PC-9 (cell line): ENCODE data around the gene FSIP2.

ENCODE experiments used
- EZH2 ChIP-seq: fragments of 200-600 bp; sonication (generic); IDR thresholded peaks from 2 replicates; pipeline ENCODE4 v1.8.0; 2017; ENCODE audit warnings: antibody characterized with exemption, low read depth
- TF ChIP-seq, protein P1 (sequence below): fragments of 200-600 bp; sonication (generic); conservative IDR thresholded peaks from 2 replicates; pipeline ENCODE4 v1.6.1; 2017; ENCODE audit warnings: mixed run types, antibody characterized with exemption, mild to moderate bottlenecking, moderate library complexity

DNA sequence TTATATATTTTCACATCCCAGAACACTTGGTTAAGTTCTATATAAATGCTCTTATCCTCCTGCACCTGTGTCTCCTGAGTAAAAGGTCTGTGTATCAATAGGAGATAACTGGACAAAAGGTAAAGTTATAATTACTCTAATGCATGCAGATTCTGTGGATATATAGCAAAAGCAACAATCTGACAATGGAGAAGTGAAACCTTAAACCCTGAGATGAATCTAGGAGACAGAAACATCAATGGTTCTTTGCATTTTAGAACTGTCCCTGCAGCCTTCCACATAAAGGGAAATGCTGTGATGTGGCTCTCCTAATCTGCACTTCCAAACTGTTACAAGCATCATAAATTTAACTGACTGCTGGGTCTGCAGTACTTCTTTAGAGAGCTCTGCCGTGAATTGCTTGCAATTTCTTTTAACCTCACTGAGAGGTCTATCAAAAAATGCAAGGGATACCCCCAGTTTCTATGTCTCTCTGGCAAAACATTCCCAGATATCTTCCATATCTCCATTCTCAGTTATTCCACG lies 42.8 kb upstream of the FSIP2 start:
- no peak for TF ChIP-seq EZH2
- TF ChIP-seq, protein P1, sequence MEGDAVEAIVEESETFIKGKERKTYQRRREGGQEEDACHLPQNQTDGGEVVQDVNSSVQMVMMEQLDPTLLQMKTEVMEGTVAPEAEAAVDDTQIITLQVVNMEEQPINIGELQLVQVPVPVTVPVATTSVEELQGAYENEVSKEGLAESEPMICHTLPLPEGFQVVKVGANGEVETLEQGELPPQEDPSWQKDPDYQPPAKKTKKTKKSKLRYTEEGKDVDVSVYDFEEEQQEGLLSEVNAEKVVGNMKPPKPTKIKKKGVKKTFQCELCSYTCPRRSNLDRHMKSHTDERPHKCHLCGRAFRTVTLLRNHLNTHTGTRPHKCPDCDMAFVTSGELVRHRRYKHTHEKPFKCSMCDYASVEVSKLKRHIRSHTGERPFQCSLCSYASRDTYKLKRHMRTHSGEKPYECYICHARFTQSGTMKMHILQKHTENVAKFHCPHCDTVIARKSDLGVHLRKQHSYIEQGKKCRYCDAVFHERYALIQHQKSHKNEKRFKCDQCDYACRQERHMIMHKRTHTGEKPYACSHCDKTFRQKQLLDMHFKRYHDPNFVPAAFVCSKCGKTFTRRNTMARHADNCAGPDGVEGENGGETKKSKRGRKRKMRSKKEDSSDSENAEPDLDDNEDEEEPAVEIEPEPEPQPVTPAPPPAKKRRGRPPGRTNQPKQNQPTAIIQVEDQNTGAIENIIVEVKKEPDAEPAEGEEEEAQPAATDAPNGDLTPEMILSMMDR: no peak
